ENCODE measurements around the gene MRPL49. TPM values are rescaled to one million over a fixed set of nuclear protein-coding genes. Genes with fewer than 3 reads are reported as not detected.

Gene MRPL49
- total RNA-seq, 1 donor, result 41.6 TPM

DNA sequence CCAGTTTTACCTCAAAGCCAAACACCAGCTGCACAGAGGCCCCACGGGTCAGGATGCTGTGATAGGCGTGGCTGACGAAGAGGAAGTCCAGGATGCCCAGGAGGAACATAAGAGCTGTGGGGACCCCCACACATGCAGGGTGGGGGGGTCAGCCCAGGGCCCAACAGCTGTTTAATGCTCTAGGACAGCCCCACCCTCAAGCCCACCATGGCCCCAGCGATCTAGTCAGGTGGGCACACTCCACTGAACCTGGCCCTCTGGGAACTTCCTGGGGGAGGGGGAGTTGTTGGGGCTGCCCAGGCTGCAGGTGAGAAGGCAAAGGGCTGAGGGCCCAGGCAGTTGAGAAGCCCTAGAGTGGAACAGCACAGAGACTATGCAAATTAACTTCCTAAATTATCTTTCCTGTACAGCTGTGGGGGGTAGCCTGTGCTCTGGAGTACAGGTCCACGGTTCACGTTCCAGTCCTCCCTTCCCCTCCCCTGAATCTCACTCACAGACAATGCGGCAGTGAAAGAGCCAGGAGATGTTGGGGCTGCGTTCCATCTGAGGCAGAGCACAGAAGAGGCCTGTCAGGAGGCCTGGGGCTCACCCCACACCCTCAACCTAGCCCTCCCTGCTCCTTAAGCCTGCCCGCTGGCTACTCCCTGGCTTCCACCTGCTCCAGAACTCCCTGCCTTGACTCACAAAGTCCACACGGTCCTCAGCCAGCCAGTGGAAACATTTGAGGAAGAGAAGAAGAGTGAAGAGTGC is 10.3 kb downstream of the MRPL49 start:
- Histone ChIP-seq H4K20me1 (ENCODE audit: insufficient read depth, low read length) (peaks cover 35% of the 10 kb centered on the region), H3K27ac (ENCODE audit: low read depth, low read length) (peak overlapping the region; percentile 99), H3K79me2 (ENCODE audit: insufficient read depth, low read length) (peaks cover 52% of the 10 kb centered on the region), H2AFZ (ENCODE audit: low read length) (no peak overlapping the region), H3K4me2 (ENCODE audit: insufficient read depth, low read length) (peak overlapping the region; percentile 85), H3K4me1 (ENCODE audit: insufficient read depth, low read length) (peaks cover 18% of the 10 kb centered on the region), H3K36me3 (ENCODE audit: insufficient read depth, low read length) (peaks cover 50% of the 10 kb centered on the region), H3K4me3 (ENCODE audit: insufficient read depth, low read length) (peak overlapping the region; percentile 96), H3K27me3 (ENCODE audit: insufficient read depth, low read length) (no peaks in the 10 kb centered on the region), H3K9me3 (ENCODE audit: low read depth, low read length) (no peaks in the 10 kb centered on the region)
- peak; percentile 47 for DNase-seq (ENCODE audit: insufficient read length, low spot score, missing footprints)
- no peak for TF ChIP-seq CTCF (IDR thresholded peaks at IDR 0.05; ENCODE audit: extremely low read depth, low read depth, low read length)

GRCh38 chr11:65132988-65133700 is 11.0 kb downstream of the MRPL49 start:
- no peaks in the 10 kb centered on the region for H3K9me3 ChIP-seq (ENCODE audit: low read depth, low read length)
- peaks cover 52% of the 10 kb centered on the region for H3K79me2 ChIP-seq (ENCODE audit: insufficient read depth, low read length)
- peak overlapping the region; percentile 96 for H3K4me3 ChIP-seq (ENCODE audit: insufficient read depth, low read length)
- no peaks in the 10 kb centered on the region for H3K27me3 ChIP-seq (ENCODE audit: insufficient read depth, low read length)
- peak; percentile 82 for DNase-seq (ENCODE audit: insufficient read length, low spot score, missing footprints)
- H3K27ac ChIP-seq (ENCODE audit: low read depth, low read length), result peak overlapping the region; percentile 99
- no peak for TF ChIP-seq CTCF (IDR thresholded peaks at IDR 0.05; ENCODE audit: extremely low read depth, low read depth, low read length)
- H3K4me2 ChIP-seq (ENCODE audit: insufficient read depth, low read length), result peak overlapping the region; percentile 85
- H2AFZ ChIP-seq (ENCODE audit: low read length), result no peak overlapping the region
- peaks cover 43% of the 10 kb centered on the region for H3K36me3 ChIP-seq (ENCODE audit: insufficient read depth, low read length)
- H3K4me1 ChIP-seq (ENCODE audit: insufficient read depth, low read length), result peaks cover 18% of the 10 kb centered on the region
- H4K20me1 ChIP-seq (ENCODE audit: insufficient read depth, low read length), result peaks cover 35% of the 10 kb centered on the region

DNA sequence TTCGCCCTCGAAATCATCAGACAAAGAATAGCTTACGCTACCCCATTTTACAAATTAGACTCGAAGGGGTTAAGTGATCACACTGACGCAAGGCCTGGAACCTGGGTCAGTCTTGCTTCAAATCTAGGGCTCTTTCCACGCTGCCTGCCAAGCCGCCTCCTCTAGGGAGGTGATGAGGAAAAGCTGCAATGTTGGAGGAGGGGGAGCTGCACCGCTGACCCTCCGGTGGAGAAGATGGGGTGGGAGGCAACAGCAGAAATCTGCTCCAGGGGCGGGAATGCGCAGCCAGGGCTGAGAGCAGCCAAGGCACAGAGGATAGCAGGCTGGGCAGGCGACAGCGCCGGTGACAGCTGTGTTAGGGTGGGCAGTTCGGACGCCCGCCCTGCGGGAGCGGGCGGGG is 11.6 kb downstream of the MRPL49 start:
- TF ChIP-seq CTCF (IDR thresholded peaks at IDR 0.05; ENCODE audit: extremely low read depth, low read depth, low read length), result no peak
- Histone ChIP-seq H3K9me3 (ENCODE audit: low read depth, low read length) (no peaks in the 10 kb centered on the region), H3K4me2 (ENCODE audit: insufficient read depth, low read length) (peak overlapping the region; percentile 85), H3K27me3 (ENCODE audit: insufficient read depth, low read length) (no peaks in the 10 kb centered on the region), H3K36me3 (ENCODE audit: insufficient read depth, low read length) (peaks cover 38% of the 10 kb centered on the region), H3K4me1 (ENCODE audit: insufficient read depth, low read length) (peaks cover 18% of the 10 kb centered on the region), H2AFZ (ENCODE audit: low read length) (peak overlapping the region; percentile 93), H3K27ac (ENCODE audit: low read depth, low read length) (peak overlapping the region; percentile 99), H4K20me1 (ENCODE audit: insufficient read depth, low read length) (peaks cover 34% of the 10 kb centered on the region), H3K79me2 (ENCODE audit: insufficient read depth, low read length) (peaks cover 52% of the 10 kb centered on the region), H3K4me3 (ENCODE audit: insufficient read depth, low read length) (peak overlapping the region; percentile 96)
- DNase-seq (ENCODE audit: insufficient read length, low spot score, missing footprints), result peak; percentile 70

Data from osteoblast (primary cell).